ENCODE measurements around the gene STAT5A. TPM values are rescaled to one million over a fixed set of nuclear protein-coding genes. Genes with fewer than 3 reads are reported as not detected.
"Not testable (repeated sequence)": the region's sequence is repeated elsewhere in the genome, so short reads cannot be mapped to it uniquely, and the experiment has no call there.

The STAT5A gene
- total RNA-seq = 10 to 100 TPM; 20.8 to 30.5 (median 23.3) TPM
- polyA plus RNA-seq = 8.1 TPM
- long read RNA-seq, donor 1, transcript STAT5A-211 (19 exons, 3,318 nt) = major isoform, 25 of 55 reads
- long read RNA-seq, donor 1, partial matches to known transcripts = 19 of 55 reads
- long read RNA-seq, donor 1, other reads (novel, unspliced or antisense) = 10 of 55 reads
- long read RNA-seq, donor 2, transcript STAT5A-211 (19 exons, 3,318 nt) = major isoform, 16 of 31 reads
- long read RNA-seq, donor 2, partial matches to known transcripts = 4 of 31 reads
- long read RNA-seq, donor 2, other reads (novel, unspliced or antisense) = 10 of 31 reads
- long read RNA-seq, donor 3, transcript STAT5A-211 (19 exons, 3,318 nt) = major isoform, 43 of 93 reads
- long read RNA-seq, donor 3, partial matches to known transcripts = 33 of 93 reads
- long read RNA-seq, donor 3, other reads (novel, unspliced or antisense) = 12 of 93 reads
- long read RNA-seq, donor 4, transcript STAT5A-211 (19 exons, 3,318 nt) = major isoform, 14 of 25 reads
- long read RNA-seq, donor 4, partial matches to known transcripts = 5 of 25 reads
- long read RNA-seq, donor 4, other reads (novel, unspliced or antisense) = 4 of 25 reads

DNA sequence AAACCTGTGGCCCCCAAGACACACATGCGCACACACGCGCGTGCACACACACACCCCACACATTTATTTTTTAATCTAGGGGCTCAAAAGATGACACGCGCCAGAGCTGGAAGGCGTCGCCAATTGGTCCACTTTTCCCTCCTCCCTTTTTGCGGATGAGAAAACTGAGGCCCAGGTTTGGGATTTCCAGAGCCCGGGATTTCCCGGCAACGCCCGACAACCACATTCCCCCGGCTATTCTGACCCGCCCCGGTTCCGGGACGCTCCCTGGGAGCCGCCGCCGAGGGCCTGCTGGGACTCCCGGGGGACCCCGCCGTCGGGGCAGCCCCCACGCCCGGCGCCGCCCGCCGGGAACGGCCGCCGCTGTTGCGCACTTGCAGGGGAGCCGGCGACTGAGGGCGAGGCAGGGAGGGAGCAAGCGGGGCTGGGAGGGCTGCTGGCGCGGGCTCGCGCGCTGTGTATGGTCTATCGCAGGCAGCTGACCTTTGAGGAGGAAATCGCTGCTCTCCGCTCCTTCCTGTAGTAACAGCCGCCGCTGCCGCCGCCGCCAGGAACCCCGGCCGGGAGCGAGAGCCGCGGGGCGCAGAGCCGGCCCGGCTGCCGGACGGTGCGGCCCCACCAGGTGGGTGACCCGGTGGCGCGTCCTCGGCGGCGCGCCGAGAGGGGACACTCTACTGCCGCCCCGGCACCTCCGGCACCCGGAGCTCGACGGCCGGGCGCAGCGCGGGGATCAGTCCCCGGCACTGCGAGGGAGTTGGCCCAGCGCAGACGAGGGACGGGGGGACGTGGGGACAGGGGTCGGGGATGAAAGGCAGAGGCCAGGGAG is at the start of gene STAT5A:
Gene STAT5A, plus strand, starts transcription at position 522 of the 826 bp plus-strand sequence. CDS start 914 bp downstream, outside the sequence.
- intact Hi-C loops (cut with DNase I) = no loop called here
- no peaks in the 10 kb centered on the region for H3K27me3 ChIP-seq (ENCODE audit: control insufficient read depth, insufficient read depth)
- H3K4me1 ChIP-seq (ENCODE audit: control insufficient read depth, insufficient read depth, low read length) = peaks cover 2% of the 10 kb centered on the region
- ATAC-seq (peak; percentile 91 to 92), DNase-seq (peak; percentile 93 to 97 (median 97))
- peak within 1 kb of the TSS; percentile 70 for H3K4me3 ChIP-seq (ENCODE audit: low read length)
- no peaks in the 10 kb centered on the region for H3K9me3 ChIP-seq (ENCODE audit: control insufficient read depth, low read length)
- H3K27ac ChIP-seq (ENCODE audit: low read length) = peak within 1 kb of the TSS; percentile 64
- 4% methylated on average over 88 of the region's 88 CpGs for WGBS

DNA sequence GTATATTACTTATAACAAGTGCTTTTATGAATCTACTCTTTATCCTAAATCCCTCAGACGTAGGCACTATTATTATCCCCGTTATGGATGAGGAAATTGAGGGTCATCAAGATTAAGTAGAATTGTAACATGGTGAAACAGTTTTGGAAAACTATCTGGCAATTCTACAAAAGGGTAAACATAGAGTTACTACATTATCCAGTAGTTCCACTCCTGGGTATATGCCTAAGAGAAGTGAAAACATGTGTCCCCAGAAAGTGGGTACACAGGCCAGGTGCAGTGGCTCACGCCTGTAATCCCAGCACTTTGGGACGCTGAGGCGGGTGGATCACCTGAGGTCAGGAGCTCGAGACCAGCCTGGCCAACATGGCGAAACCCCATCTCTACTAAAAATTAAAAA is 48.7 kb upstream of the STAT5A start:
- H3K9me3 ChIP-seq (ENCODE audit: control insufficient read depth, low read length); H3K27me3 ChIP-seq (ENCODE audit: control insufficient read depth, insufficient read depth); intact Hi-C loops (cut with DNase I); ATAC-seq; DNase-seq; H3K4me3 ChIP-seq (ENCODE audit: low read length); H3K27ac ChIP-seq (ENCODE audit: low read length); H3K4me1 ChIP-seq (ENCODE audit: control insufficient read depth, insufficient read depth, low read length): not testable (repeated sequence)
- WGBS = 87% methylated on average over 7 of the region's 7 CpGs

DNA sequence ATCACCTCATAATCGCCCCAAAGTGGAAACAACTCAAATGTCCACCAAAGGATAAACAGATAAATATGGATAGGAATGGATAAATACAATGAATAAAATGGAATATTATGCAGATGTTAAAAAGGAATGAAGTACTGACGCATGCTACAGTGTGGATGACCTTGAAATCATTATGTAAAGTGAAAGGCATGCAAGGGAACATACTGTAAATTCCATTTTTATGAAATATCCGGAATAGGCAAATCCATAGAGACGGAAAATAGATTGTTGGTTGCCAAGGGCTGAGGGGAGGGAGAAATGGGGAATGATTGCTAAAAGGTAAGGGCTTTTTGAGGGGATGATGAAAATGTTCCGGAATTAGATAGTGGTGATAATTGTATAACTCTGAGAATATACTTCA is 48.1 kb upstream of the STAT5A start:
- H3K27ac ChIP-seq (ENCODE audit: low read length) = no peak overlapping the region
- ATAC-seq (no peak), DNase-seq (no peak)
- H3K4me1 ChIP-seq (ENCODE audit: control insufficient read depth, insufficient read depth, low read length) = peaks cover 5% of the 10 kb centered on the region
- intact Hi-C loops (cut with DNase I) = no loop called here
- no peak overlapping the region for H3K4me3 ChIP-seq (ENCODE audit: low read length)
- H3K9me3 ChIP-seq (ENCODE audit: control insufficient read depth, low read length) = no peaks in the 10 kb centered on the region
- H3K27me3 ChIP-seq (ENCODE audit: control insufficient read depth, insufficient read depth) = no peaks in the 10 kb centered on the region
- WGBS = 66% methylated on average over 5 of the region's 5 CpGs

DNA sequence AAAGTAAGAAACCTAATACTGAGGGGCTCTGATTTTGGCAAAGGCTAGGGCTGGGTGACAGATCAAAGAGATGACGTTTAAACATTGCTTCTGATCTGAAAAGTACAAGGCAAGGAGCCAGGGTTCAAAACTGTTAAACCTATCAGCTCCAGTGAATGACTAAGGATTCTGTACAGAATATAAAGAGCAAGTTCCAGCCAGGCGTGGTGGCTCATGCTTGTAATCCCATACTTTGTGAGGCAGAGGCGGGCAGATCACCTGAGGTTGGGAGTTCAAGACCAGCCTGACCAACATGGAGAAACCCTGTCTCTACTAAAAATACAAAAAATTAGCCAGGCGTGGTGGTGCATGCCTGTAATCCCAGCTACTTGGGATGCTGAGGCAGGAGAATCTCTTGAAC is 47.4 kb upstream of the STAT5A start:
- not testable (repeated sequence) for DNase-seq

DNA sequence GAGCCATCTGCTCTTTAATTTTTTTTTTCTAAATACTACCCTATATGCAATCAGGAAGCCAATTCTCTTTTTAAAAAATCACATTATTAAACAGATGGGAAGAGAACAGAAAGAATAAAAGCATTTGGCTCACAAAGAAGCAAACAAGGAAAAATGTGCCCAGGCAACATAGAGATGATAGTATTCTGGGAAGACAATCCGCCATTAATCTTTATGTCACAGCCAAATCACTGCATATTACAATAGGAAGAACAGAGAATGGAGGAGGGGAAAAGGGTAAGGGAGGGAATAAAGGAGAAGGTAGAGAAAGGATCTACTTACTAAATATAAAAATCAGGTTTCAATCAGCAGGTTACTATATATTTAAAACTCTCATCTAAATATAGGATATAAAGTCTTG is 46.4 kb upstream of the STAT5A start:
- Histone ChIP-seq H3K27ac (ENCODE audit: low read length) (no peak overlapping the region), H3K9me3 (ENCODE audit: control insufficient read depth, low read length) (no peaks in the 10 kb centered on the region), H3K4me1 (ENCODE audit: control insufficient read depth, insufficient read depth, low read length) (peaks cover 5% of the 10 kb centered on the region), H3K27me3 (ENCODE audit: control insufficient read depth, insufficient read depth) (no peaks in the 10 kb centered on the region), H3K4me3 (ENCODE audit: low read length) (no peak overlapping the region)
- DNase-seq = no peak
- intact Hi-C loops (cut with DNase I) = no loop called here
- ATAC-seq = no peak
- WGBS = 98% methylated on average over 1 of the region's 1 CpG

More for the DNA sequence above, 47.4 kb upstream of the STAT5A start:
- H3K9me3 ChIP-seq (ENCODE audit: control insufficient read depth, low read length); H3K27me3 ChIP-seq (ENCODE audit: control insufficient read depth, insufficient read depth); H3K4me3 ChIP-seq (ENCODE audit: low read length); ATAC-seq; H3K4me1 ChIP-seq (ENCODE audit: control insufficient read depth, insufficient read depth, low read length); intact Hi-C loops (cut with DNase I); H3K27ac ChIP-seq (ENCODE audit: low read length): not testable (repeated sequence)
- WGBS = 81% methylated on average over 4 of the region's 4 CpGs

DNA sequence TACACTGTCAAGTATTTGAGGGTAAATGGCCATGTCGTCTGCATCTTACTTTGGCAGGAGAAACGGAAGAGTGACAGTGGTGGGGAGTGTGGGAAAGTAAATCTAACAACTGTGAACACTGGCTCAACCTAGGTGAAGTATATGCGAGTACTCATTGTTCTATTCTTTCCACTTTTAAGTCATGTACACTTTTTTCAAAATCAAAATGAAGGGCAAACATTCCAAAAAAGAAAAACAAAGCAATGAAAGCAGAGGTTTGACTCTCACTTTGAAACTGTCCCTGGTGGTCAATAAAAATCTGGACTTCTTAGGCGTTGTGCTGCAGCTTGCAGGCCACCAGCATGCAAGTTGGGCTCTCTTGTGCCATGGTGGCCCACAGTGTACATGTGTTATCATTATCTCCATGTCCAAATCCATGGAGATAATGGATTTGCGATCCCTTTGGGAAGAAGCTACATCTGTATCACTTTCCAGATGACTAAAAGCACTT is 44.8 kb upstream of the STAT5A start:
- Histone ChIP-seq H3K27me3 (ENCODE audit: control insufficient read depth, insufficient read depth) (no peaks in the 10 kb centered on the region), H3K27ac (ENCODE audit: low read length) (no peak overlapping the region), H3K4me1 (ENCODE audit: control insufficient read depth, insufficient read depth, low read length) (peaks cover 7% of the 10 kb centered on the region), H3K9me3 (ENCODE audit: control insufficient read depth, low read length) (no peaks in the 10 kb centered on the region), H3K4me3 (ENCODE audit: low read length) (no peak overlapping the region)
- peak in 1 of 2 donors; percentile 45 for ATAC-seq
- intact Hi-C loops (cut with DNase I) = no loop called here
- no peak for DNase-seq
- 71% methylated on average over 5 of the region's 5 CpGs for WGBS

DNA sequence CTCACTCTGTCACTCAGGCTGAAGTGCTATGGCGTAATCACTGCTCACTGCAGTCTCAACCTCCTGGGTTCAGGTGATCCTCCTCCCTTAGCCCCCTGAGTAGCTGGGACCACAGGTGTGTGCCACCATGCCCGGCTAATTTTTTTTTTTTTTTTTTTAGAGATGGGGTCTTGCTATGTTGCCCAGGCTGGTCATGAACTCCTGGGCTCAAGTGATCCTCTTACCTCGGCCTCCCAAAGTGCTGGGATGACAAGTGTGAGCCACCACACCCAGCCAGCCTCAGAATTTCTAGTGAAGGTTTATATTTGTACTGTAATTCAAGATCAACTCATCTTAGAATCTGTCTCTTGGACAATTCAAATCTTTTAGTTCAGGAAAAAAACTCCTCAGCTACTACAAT is 44.2 kb upstream of the STAT5A start:
- WGBS = 98% methylated on average over 3 of the region's 3 CpGs
- H3K27ac ChIP-seq (ENCODE audit: low read length); H3K9me3 ChIP-seq (ENCODE audit: control insufficient read depth, low read length); H3K4me1 ChIP-seq (ENCODE audit: control insufficient read depth, insufficient read depth, low read length); H3K4me3 ChIP-seq (ENCODE audit: low read length); H3K27me3 ChIP-seq (ENCODE audit: control insufficient read depth, insufficient read depth); intact Hi-C loops (cut with DNase I); DNase-seq; ATAC-seq: not testable (repeated sequence)

DNA sequence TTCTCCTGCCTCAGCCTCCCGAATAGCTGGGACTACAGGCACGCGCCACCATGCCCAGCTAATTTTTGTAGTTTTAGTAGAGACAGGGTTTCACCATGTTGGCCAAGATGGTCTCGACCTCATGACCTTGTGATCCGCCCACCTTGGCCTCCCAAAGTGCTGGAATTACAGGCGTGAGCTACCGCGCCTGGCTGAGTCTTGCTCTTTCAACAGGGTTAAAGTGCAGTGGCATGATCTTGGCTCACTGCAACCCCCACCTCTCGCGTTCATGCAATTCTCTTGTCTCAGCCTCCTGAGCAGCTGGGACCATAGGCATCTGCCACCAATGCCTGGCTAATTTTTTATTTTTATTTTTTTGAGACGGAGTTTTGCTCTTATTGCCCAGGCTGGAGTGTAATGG is 43.1 kb upstream of the STAT5A start:
- ATAC-seq; H3K4me3 ChIP-seq (ENCODE audit: low read length); DNase-seq; H3K27ac ChIP-seq (ENCODE audit: low read length); intact Hi-C loops (cut with DNase I); H3K4me1 ChIP-seq (ENCODE audit: control insufficient read depth, insufficient read depth, low read length); H3K9me3 ChIP-seq (ENCODE audit: control insufficient read depth, low read length); H3K27me3 ChIP-seq (ENCODE audit: control insufficient read depth, insufficient read depth): not testable (repeated sequence)
- 97% methylated on average over 11 of the region's 11 CpGs for WGBS

DNA sequence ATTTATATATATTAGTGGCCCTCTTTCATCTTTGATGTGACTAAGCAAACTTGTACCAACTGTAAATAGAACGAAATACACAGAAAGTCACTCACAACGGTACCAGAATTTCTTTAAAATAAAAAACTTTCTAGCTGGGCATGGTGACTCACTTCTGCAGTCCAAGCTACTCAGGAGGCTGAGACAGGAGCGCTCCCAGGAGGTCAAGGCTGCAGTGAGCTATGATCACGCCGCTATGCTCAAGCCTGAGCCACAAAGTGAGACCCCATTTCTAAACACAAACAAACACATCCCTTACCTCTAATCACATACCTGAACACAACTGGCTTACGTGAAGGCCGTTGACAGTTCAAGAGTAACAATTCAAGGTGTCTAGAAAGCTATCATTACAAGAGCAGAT is 41.8 kb upstream of the STAT5A start:
- ATAC-seq (no peak), DNase-seq (no peak)
- Histone ChIP-seq H3K4me3 (ENCODE audit: low read length) (no peak overlapping the region), H3K4me1 (ENCODE audit: control insufficient read depth, insufficient read depth, low read length) (peaks cover 7% of the 10 kb centered on the region), H3K9me3 (ENCODE audit: control insufficient read depth, low read length) (no peaks in the 10 kb centered on the region), H3K27ac (ENCODE audit: low read length) (no peak overlapping the region), H3K27me3 (ENCODE audit: control insufficient read depth, insufficient read depth) (no peaks in the 10 kb centered on the region)
- intact Hi-C loops (cut with DNase I) = no loop called here
- 75% methylated on average over 7 of the region's 7 CpGs for WGBS

DNA sequence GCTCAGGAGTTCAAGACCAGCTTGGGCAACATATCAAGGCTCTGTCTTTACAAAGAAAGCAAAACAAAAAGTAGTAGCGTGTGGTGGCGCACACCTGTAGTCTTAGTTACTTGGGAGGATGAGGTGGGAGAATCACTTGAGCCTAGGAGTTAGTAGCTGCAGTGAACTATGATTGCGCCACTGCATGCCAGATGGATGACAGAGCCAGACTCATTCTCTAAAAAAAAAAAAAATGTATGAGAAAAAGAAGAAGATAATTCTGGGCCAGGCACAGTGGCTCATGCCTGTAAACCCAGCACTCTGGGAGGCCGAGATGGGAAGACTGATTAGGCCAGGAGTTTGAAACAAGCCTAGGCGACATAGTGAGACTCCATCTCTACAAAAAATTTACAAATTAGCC is 40.6 kb upstream of the STAT5A start:
- WGBS = 96% methylated on average over 5 of the region's 5 CpGs
- Histone ChIP-seq H3K4me3 (ENCODE audit: low read length) (no peak overlapping the region), H3K4me1 (ENCODE audit: control insufficient read depth, insufficient read depth, low read length) (peaks cover 7% of the 10 kb centered on the region), H3K9me3 (ENCODE audit: control insufficient read depth, low read length) (no peaks in the 10 kb centered on the region), H3K27me3 (ENCODE audit: control insufficient read depth, insufficient read depth) (no peaks in the 10 kb centered on the region), H3K27ac (ENCODE audit: low read length) (peak overlapping the region; percentile 75)
- intact Hi-C loops (cut with DNase I) = no loop called here
- no peak for ATAC-seq
- no peak for DNase-seq

Data from right cardiac atrium (tissue), 5 donors.